MM.1S (cell line): Measurements from ENCODE around the gene SLC38A7.
A peak's percentile ranks its signal among the peaks of the same experiment; 100 is the strongest.
"Not testable (repeated sequence)": the region's sequence is repeated elsewhere in the genome, so short reads cannot be mapped to it uniquely, and the experiment has no call there.

Experiments
- DNase-seq: peaks from one replicate; pipeline ENCODE4 v3.0.0-alpha.2; 2015
- H2AFZ ChIP-seq: fragments of 300-600 bp; sonication (generic); 2 replicates; pipeline ENCODE4 v1.6.0; 2016; ENCODE audit warnings: antibody characterized with exemption, low read length
- H3F3A ChIP-seq: fragments of 300-600 bp; sonication (generic); 2 replicates; pipeline ENCODE4 v1.6.1; 2016; ENCODE audit warnings: mild to moderate bottlenecking, antibody characterized with exemption, low read length, moderate library complexity, mixed read lengths; ENCODE audit not compliant: insufficient read depth
- H3K27ac ChIP-seq: fragments of 300-600 bp; sonication (generic); 2 replicates; pipeline ENCODE4 v1.5.1; 2016; ENCODE audit warnings: mild to moderate bottlenecking, low read length
- H3K27me3 ChIP-seq: fragments of 300-600 bp; sonication (generic); replicated peaks from 2 replicates; pipeline ENCODE4 v1.6.0; 2016; ENCODE audit warnings: low read length; ENCODE audit not compliant: insufficient read depth
- H3K36me3 ChIP-seq: fragments of 300-600 bp; sonication (generic); replicated peaks from 2 replicates; pipeline ENCODE4 v1.6.1; 2016; ENCODE audit warnings: mild to moderate bottlenecking, low read length, mixed read lengths; ENCODE audit not compliant: insufficient read depth
- H3K4me1 ChIP-seq: fragments of 300-600 bp; sonication (generic); 2 replicates; pipeline ENCODE4 v1.6.1; 2016; ENCODE audit warnings: low read length, mixed read lengths
- H3K4me2 ChIP-seq: fragments of 300-600 bp; sonication (generic); 2 replicates; pipeline ENCODE4 v1.6.0; 2016; ENCODE audit warnings: low read depth, low read length
- H3K4me3 ChIP-seq: fragments of 300-600 bp; sonication (generic); 2 replicates; pipeline ENCODE4 v1.5.1; 2016; ENCODE audit warnings: low read length, mixed read lengths
- H3K79me2 ChIP-seq: fragments of 300-600 bp; sonication (generic); 2 replicates; pipeline ENCODE4 v1.6.1; 2016; ENCODE audit warnings: mixed run types, low read length, mixed read lengths
- H3K9ac ChIP-seq: fragments of 300-600 bp; sonication (generic); 2 replicates; pipeline ENCODE4 v1.6.1; 2016; ENCODE audit warnings: low read length, mixed read lengths
- H3K9me2 ChIP-seq: fragments of 300-600 bp; sonication (generic); replicated peaks from 2 replicates; pipeline ENCODE4 v1.6.1; 2016; ENCODE audit warnings: mild to moderate bottlenecking, low read length, mixed read lengths; ENCODE audit not compliant: insufficient read depth
- H3K9me3 ChIP-seq: fragments of 300-600 bp; sonication (generic); replicated peaks from 2 replicates; pipeline ENCODE4 v1.6.1; 2016; ENCODE audit warnings: mild to moderate bottlenecking, low read length, mixed read lengths; ENCODE audit not compliant: insufficient read depth
- H4K20me1 ChIP-seq: fragments of 300-600 bp; sonication (generic); 2 replicates; pipeline ENCODE4 v1.6.1; 2016; ENCODE audit warnings: mild to moderate bottlenecking, low read length, moderate library complexity, mixed read lengths; ENCODE audit not compliant: insufficient read depth
- EZH2 ChIP-seq: fragments of 300-600 bp; sonication (generic); optimal IDR thresholded peaks from 2 replicates; pipeline ENCODE3; 2017; ENCODE audit warnings: low read depth, mild to moderate bottlenecking, antibody characterized with exemption, low read length, mixed read lengths
- EZH2phosphoT487 ChIP-seq: fragments of 300-600 bp; sonication (generic); IDR thresholded peaks from 2 replicates; pipeline ENCODE4 v1.6.1; 2018; ENCODE audit warnings: antibody characterized with exemption, low read length
- TF ChIP-seq, protein P1 (sequence below): fragments of 300-600 bp; sonication (generic); IDR thresholded peaks from 2 replicates; pipeline ENCODE4 v1.5.1; 2016; ENCODE audit warnings: antibody characterized with exemption, low read length, mixed read lengths

Gene SLC38A7

DNA sequence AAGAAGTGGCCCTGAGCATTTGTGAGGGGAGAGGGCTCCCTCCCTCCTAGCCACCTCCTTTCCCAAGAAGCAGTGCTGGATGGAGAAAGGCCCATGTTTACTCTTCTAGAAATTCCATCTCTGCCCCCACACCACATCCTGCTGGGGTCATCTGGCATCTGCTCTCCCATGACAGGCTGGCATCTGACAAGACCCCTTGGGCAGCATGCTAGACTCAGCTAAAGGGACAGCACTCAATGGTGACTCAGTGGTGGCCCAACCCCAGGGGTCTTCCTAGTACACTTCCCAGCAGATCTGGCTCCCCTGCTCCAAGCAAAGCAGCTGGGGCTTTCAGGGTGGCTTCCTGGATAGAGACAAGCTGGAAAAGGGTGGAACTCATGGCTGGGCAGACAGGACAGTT is 14.4 kb downstream of the SLC38A7 start:
- TF ChIP-seq, protein P1, sequence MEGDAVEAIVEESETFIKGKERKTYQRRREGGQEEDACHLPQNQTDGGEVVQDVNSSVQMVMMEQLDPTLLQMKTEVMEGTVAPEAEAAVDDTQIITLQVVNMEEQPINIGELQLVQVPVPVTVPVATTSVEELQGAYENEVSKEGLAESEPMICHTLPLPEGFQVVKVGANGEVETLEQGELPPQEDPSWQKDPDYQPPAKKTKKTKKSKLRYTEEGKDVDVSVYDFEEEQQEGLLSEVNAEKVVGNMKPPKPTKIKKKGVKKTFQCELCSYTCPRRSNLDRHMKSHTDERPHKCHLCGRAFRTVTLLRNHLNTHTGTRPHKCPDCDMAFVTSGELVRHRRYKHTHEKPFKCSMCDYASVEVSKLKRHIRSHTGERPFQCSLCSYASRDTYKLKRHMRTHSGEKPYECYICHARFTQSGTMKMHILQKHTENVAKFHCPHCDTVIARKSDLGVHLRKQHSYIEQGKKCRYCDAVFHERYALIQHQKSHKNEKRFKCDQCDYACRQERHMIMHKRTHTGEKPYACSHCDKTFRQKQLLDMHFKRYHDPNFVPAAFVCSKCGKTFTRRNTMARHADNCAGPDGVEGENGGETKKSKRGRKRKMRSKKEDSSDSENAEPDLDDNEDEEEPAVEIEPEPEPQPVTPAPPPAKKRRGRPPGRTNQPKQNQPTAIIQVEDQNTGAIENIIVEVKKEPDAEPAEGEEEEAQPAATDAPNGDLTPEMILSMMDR, result no peak
- TF ChIP-seq EZH2phosphoT487, result no peak
- TF ChIP-seq EZH2, result no peak
- H3K27me3 ChIP-seq, result no peaks in the 10 kb centered on the region
- no peak overlapping the region for H3K4me2 ChIP-seq
- no peaks in the 10 kb centered on the region for H3K9me2 ChIP-seq
- no peak overlapping the region for H3K9ac ChIP-seq
- H3K79me2 ChIP-seq, result no peaks in the 10 kb centered on the region
- H3K9me3 ChIP-seq, result no peaks in the 10 kb centered on the region
- H4K20me1 ChIP-seq, result no peaks in the 10 kb centered on the region
- no peaks in the 10 kb centered on the region for H3K36me3 ChIP-seq
- DNase-seq, result no peak
- H3K4me1 ChIP-seq, result no peaks in the 10 kb centered on the region
- no peak overlapping the region for H2AFZ ChIP-seq
- H3K4me3 ChIP-seq, result no peak overlapping the region
- H3K27ac ChIP-seq, result no peak overlapping the region
- H3F3A ChIP-seq, result no peaks in the 10 kb centered on the region

DNA sequence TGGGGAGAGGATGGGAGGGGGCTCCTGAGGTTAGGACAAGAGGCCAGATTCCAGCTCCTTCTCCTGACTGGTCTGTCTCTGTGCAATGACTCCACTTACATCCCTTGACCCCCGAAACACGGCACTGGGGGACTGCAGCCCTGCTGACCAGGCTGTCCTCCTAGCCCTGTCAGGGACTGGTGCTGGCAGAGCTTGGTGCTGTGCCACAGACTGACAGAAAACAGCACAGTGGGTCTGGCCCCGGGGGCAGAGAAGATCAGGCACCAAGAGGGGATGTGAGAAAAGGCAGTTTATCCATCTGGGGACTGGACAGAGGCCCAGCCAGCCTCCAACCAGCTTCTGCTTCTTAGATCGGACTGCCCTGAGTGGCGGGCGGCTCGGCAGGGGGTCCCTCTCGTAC is 19.4 kb downstream of the SLC38A7 start:
- H3F3A ChIP-seq, result no peaks in the 10 kb centered on the region
- H3K4me2 ChIP-seq, result no peak overlapping the region
- no peaks in the 10 kb centered on the region for H3K27me3 ChIP-seq
- H3K9me3 ChIP-seq, result no peaks in the 10 kb centered on the region
- H3K79me2 ChIP-seq, result no peaks in the 10 kb centered on the region
- H4K20me1 ChIP-seq, result no peaks in the 10 kb centered on the region
- no peak overlapping the region for H3K9ac ChIP-seq
- no peaks in the 10 kb centered on the region for H3K4me1 ChIP-seq
- no peak overlapping the region for H3K4me3 ChIP-seq
- H3K9me2 ChIP-seq, result no peaks in the 10 kb centered on the region
- H3K27ac ChIP-seq, result no peak overlapping the region
- H3K36me3 ChIP-seq, result no peaks in the 10 kb centered on the region
- no peak for DNase-seq
- H2AFZ ChIP-seq, result no peak overlapping the region
- TF ChIP-seq, protein P1, result no peak
- TF ChIP-seq EZH2 (no peak), EZH2phosphoT487 (no peak)

DNA sequence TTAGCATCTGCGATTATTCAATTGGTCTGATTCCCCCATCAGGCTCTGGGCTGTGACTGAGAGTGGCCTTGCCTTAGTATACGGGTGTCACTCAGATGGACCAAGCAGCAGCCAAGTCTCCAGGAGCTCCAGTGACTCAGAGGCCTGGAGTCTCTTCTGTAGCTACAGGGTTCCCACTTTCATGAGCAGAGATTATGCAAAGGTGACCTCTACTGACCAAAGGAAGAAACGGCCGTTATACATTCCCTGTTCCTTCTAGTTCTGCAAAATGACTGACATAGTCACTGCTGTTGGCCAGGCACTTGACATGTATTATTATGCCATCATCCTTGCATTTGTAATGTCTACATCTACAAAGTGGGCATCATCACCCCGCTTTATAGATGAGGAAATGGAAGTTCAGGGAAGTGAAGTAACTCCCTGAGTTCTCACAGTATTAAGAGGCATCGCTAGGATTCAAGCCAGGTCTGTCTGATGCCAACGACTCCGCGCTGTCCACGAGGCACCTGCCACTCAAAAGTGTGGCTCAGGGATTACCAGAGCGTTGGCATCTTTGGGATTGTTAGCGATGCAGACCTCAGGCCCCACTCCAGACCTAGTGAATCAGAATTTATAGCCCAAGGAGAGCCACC is 23.3 kb downstream of the SLC38A7 start:
- Histone ChIP-seq H3K4me2 (no peak overlapping the region), H3K9ac (no peak overlapping the region), H4K20me1 (no peaks in the 10 kb centered on the region), H3K4me3 (no peak overlapping the region), H3K9me2 (no peaks in the 10 kb centered on the region), H3K27me3 (no peaks in the 10 kb centered on the region), H3K79me2 (no peaks in the 10 kb centered on the region), H2AFZ (no peak overlapping the region), H3K27ac (no peak overlapping the region), H3K9me3 (no peaks in the 10 kb centered on the region), H3K36me3 (no peaks in the 10 kb centered on the region), H3F3A (no peaks in the 10 kb centered on the region), H3K4me1 (no peaks in the 10 kb centered on the region)
- peak; percentile 63 for DNase-seq
- TF ChIP-seq EZH2 (no peak), EZH2phosphoT487 (no peak)
- TF ChIP-seq, protein P1, result peak; percentile 70

DNA sequence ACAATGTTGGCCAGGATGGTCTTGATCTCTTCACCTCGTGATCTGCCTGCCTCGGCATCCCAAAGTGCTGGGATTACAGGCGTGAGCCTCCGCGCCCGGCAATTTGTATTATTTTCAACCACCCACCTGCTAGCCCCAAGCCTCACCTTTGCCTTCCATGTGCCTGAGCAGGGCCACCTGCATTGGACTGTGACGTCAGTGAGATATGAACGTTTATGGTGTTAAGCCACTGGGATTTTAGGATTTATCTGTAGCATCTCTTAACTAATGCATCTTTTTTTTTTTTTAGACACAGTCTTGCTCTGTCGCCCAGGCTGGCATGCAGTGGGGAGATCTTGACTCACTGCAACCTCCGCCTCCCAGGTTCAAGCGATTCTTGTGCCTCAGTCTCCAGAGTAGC is 24.7 kb downstream of the SLC38A7 start:
- not testable (repeated sequence) for H3K27ac ChIP-seq, H3K79me2 ChIP-seq, H3F3A ChIP-seq, H3K4me3 ChIP-seq, H3K27me3 ChIP-seq, H3K9ac ChIP-seq, H3K36me3 ChIP-seq, H2AFZ ChIP-seq, H3K9me3 ChIP-seq, H4K20me1 ChIP-seq, H3K4me2 ChIP-seq, H3K9me2 ChIP-seq, H3K4me1 ChIP-seq, DNase-seq
